HEK293 (cell line): ENCODE measurements around the gene LDB2.

ENCODE experiments used
- CTCF ChIP-seq: fragments of 450-650 bp; formaldehyde crosslinking; IDR thresholded peaks from 2 replicates; pipeline ENCODE4 v1.5.1; 2016; ENCODE audit warnings: missing biosample characterization, missing genetic modification characterization
- ZNF621 ChIP-seq: fragments of 450-650 bp; formaldehyde crosslinking; IDR thresholded peaks from 2 replicates; pipeline ENCODE4 v1.5.1; 2017; ENCODE audit warnings: missing biosample characterization, missing genetic modification characterization
- ZNF701 ChIP-seq: fragments of 450-650 bp; formaldehyde crosslinking; IDR thresholded peaks from 2 replicates; pipeline ENCODE4 v1.5.1; 2016; ENCODE audit warnings: missing biosample characterization, missing genetic modification characterization

GRCh38 chr4:16852644-16853043, 45.8 kb downstream of the LDB2 start:
- TF ChIP-seq ZNF621: no peak
- TF ChIP-seq ZNF701 (tag by site-specific recombination): no peak
- TF ChIP-seq CTCF (tag by site-specific recombination): no peak
